CD4-positive, alpha-beta memory T cell (primary cell): ENCODE results near the gene SFRP5. TPM values are rescaled to one million over a fixed set of nuclear protein-coding genes. Genes with fewer than 3 reads are reported as not detected.

ENCODE experiments used
- CTCF ChIA-PET: fragments of 350-600 bp; sonication (Branson Sonifier 250); formaldehyde crosslinking; loops from one replicate; lab custom pipeline; 2021; ENCODE audit warnings: inconsistent platforms; ENCODE audit not compliant: partially characterized antibody; lab: Charles Lee
- POLR2A ChIA-PET: fragments of 350-600 bp; sonication (Branson Sonifier 250); formaldehyde crosslinking; loops from one replicate; lab custom pipeline; 2021; ENCODE audit not compliant: partially characterized antibody; lab: Charles Lee
- DNase-seq, 5 donors: peaks; one replicate each; pipeline versions ENCODE4 v3.0.0 to v3.0.0-alpha.2; 2020 to 2022; ENCODE audit warnings: mixed read lengths in 1 of 5
- H3K27ac ChIP-seq: one replicate; pipeline ENCODE4 v1.7.0; 2013; ENCODE audit warnings: low read depth, low read length
- H3K27me3 ChIP-seq: 2 replicates; pipeline ENCODE4 v1.7.0; 2013; ENCODE audit warnings: mild to moderate bottlenecking, low read length, moderate library complexity; ENCODE audit not compliant: insufficient read depth
- H3K36me3 ChIP-seq: 2 replicates; pipeline ENCODE4 v1.7.0; 2013; ENCODE audit warnings: mild to moderate bottlenecking, low read length, moderate library complexity; ENCODE audit not compliant: insufficient read depth
- H3K4me1 ChIP-seq: 2 replicates; pipeline ENCODE4 v1.7.0; 2013; ENCODE audit warnings: mild to moderate bottlenecking, low read length, moderate library complexity; ENCODE audit not compliant: insufficient read depth
- H3K4me3 ChIP-seq, 2 donors: one replicate each; pipeline ENCODE4 v1.7.0; 2013; ENCODE audit warnings: low read length in 2 of 2, mild to moderate bottlenecking in 1 of 2
- H3K9me3 ChIP-seq, 2 donors: one replicate each; pipeline ENCODE4 v1.7.0; 2013; ENCODE audit warnings: low read length in 2 of 2, control low read depth in 1 of 2; ENCODE audit not compliant: control insufficient read depth in 1 of 2
- H3K27ac Mint-ChIP-seq, 7 donors: one replicate each; pipeline ENCODE4 v1.8.0; 2020 to 2021; ENCODE audit warnings: mixed read lengths in 7 of 7, mild to moderate bottlenecking in 6 of 7, inconsistent platforms in 3 of 7, moderate library complexity in 3 of 7
- H3K27me3 Mint-ChIP-seq, 2 donors: one replicate each; pipeline ENCODE4 v1.8.0; 2020 to 2021; ENCODE audit warnings: mixed read lengths in 2 of 2
- H3K36me3 Mint-ChIP-seq, 2 donors: one replicate each; pipeline ENCODE4 v1.8.0; 2020 to 2021; ENCODE audit warnings: mixed read lengths in 2 of 2, inconsistent platforms in 1 of 2, mild to moderate bottlenecking in 1 of 2
- H3K4me1 Mint-ChIP-seq, 4 donors: one replicate each; pipeline ENCODE4 v1.8.0; 2020 to 2021; ENCODE audit warnings: mixed read lengths in 4 of 4, mild to moderate bottlenecking in 1 of 4
- H3K4me3 Mint-ChIP-seq, 8 donors: one replicate each; pipeline ENCODE4 v1.8.0; 2020 to 2021; ENCODE audit warnings: mixed read lengths in 8 of 8, mild to moderate bottlenecking in 7 of 8, moderate library complexity in 6 of 8, inconsistent platforms in 3 of 8
- H3K9me3 Mint-ChIP-seq, 8 donors: one replicate each; pipeline ENCODE4 v1.8.0; 2020 to 2021; ENCODE audit warnings: mixed read lengths in 8 of 8, mild to moderate bottlenecking in 5 of 8, inconsistent platforms in 3 of 8, moderate library complexity in 1 of 8
- intact Hi-C: fragments of 100-400 bp; cut with micrococcal nuclease; formaldehyde crosslinking; loops from one replicate; pipeline ENCODE4 v1.15.1; 2023
- polyA plus RNA-seq, 2 donors: library from polyadenylated mRNA; unstranded; fragments of 300-500 nt; fragmentation: Illumina TruSeq; gene quantifications; one replicate each; pipeline ENCODE4 v1.2.3, GENCODE V29; 2021
- total RNA-seq, 2 experiments: library from RNA; stranded (reverse); gene quantifications; one replicate each; pipeline ENCODE4 v1.2.3, GENCODE V29; 2021

Gene SFRP5, protein sequence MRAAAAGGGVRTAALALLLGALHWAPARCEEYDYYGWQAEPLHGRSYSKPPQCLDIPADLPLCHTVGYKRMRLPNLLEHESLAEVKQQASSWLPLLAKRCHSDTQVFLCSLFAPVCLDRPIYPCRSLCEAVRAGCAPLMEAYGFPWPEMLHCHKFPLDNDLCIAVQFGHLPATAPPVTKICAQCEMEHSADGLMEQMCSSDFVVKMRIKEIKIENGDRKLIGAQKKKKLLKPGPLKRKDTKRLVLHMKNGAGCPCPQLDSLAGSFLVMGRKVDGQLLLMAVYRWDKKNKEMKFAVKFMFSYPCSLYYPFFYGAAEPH
- total RNA-seq (not detected), polyA plus RNA-seq (not detected)

DNA sequence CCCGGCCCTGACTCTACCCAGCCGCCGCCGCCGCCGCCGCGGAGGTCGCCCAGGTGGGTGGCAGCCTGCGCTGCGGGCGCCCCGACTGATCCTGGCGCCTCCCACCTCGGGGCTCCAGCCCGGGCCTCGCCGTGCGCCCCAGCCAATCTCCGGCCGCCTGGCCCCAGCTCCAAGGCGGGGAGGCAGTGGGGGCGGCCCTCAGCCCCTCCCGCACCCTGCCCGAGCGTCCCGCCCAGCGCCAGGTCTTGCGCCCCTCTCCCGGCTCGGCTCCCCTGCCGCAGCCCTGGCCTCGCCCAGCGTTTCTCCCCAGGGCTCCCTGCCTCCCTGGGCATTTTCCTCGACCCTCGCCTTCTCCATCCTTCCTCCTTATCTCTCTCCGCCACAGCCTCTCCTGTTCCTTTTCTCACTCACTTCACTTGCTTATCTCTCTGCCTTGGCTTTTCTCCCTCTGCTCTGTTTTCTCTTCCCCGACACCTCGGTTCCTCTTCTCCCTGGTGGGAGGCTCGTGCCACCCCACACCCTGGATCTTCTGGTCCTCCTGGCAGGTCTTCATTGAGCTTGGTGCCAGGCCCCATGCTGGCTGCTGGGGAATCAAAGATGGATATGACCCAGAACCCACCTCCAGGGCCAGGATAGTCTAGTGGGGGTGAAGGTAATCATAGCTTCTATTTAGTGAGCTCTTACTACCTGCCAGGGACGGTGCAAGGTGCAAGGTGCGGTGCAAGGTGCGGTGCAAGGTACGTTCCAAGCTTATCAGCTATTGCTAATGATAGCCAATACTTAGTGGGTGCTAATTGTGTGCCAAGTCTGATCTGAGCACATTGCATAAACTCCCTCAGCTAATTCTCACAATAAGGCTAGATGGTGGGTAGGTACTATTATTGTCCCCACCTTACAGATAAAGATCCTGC is at the start of gene SFRP5:
Gene SFRP5, minus strand, starts transcription at position 87 of the 911 bp plus-strand sequence. CDS start 166 bp downstream, outside the sequence.
- H3K36me3 ChIP-seq: no peaks in the 10 kb centered on the region
- H3K27ac ChIP-seq: no peak within 1 kb of the TSS
- H3K27me3 ChIP-seq: peaks cover 9% of the 10 kb centered on the region
- H3K9me3 Mint-ChIP-seq: no peaks in the 10 kb centered on the region
- H3K4me1 Mint-ChIP-seq: peaks cover 2 to 20% (median 12%) of the 10 kb centered on the region in 4 donors
- H3K4me1 ChIP-seq: peaks cover 6% of the 10 kb centered on the region
- no peak within 1 kb of the TSS for H3K4me3 ChIP-seq
- peaks cover 0 to 1% of the 10 kb centered on the region in 2 donors for H3K36me3 Mint-ChIP-seq
- intact Hi-C loops: no loop called here
- peak within 1 kb of the TSS; percentile 40 to 86 (median 72) for H3K4me3 Mint-ChIP-seq
- peak within 1 kb of the TSS in 1 of 7 donors; percentile 79 for H3K27ac Mint-ChIP-seq
- ChIA-PET CTCF (interaction anchor here (0.8 to 1.0 kb wide), 2 partner anchors 9 to 20 kb away, joined by 3 read pairs; no protein-coding TSS in a partner anchor), POLR2A (interaction anchor here (0.7 kb wide), 1 partner anchor 23 kb away, joined by 3 read pairs; no protein-coding TSS in a partner anchor)
- H3K27me3 Mint-ChIP-seq: peaks cover 26 to 32% of the 10 kb centered on the region in 2 donors
- no peaks in the 10 kb centered on the region for H3K9me3 ChIP-seq
- DNase-seq: no peak

DNA sequence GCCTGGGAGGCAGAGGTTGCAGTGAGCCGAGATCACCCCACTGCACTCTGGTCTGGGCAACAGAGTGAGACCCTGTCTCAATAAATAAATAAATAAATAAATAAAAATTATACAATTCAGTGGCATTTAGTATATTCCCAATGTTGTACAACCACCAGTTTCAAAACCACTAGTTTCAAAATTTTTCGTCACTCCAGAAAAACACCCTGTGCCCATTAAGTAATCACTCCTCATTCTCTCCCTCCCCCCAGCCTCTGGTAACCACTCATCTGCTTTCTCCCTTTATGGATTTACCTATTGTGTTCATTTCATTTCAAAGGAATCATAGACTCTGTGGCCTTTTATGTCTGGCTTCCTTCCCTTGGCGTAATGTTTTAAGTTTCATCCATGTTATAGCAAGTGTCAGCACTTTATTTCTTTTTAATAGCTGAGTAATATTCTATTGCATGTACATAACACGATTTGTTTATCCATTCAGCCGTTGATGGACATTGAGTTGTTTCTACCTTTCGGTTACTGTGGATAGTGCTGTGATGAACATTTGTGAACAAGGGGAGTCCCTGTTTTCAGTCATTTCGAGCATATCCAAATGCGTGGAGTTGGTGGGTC is 48.4 kb upstream of the SFRP5 start:
- H3K9me3 ChIP-seq: no peaks in the 10 kb centered on the region
- intact Hi-C loops: no loop called here
- no peaks in the 10 kb centered on the region for H3K4me1 ChIP-seq
- H3K4me3 ChIP-seq: no peak overlapping the region
- CTCF ChIA-PET: interaction anchor here (1.0 kb wide), 1 partner anchor 49 kb away, joined by 3 read pairs; no protein-coding TSS in a partner anchor
- peak overlapping the region in 1 of 7 donors; percentile 15 for H3K27ac Mint-ChIP-seq
- no peaks in the 10 kb centered on the region for H3K36me3 ChIP-seq
- no peaks in the 10 kb centered on the region for H3K4me1 Mint-ChIP-seq
- no peaks in the 10 kb centered on the region for H3K27me3 ChIP-seq
- no peak overlapping the region for H3K4me3 Mint-ChIP-seq
- no peaks in the 10 kb centered on the region for H3K27me3 Mint-ChIP-seq
- no peaks in the 10 kb centered on the region for H3K36me3 Mint-ChIP-seq
- H3K27ac ChIP-seq: no peak overlapping the region
- no peak for DNase-seq
- POLR2A ChIA-PET: no interaction called here
- H3K9me3 Mint-ChIP-seq: no peaks in the 10 kb centered on the region

DNA sequence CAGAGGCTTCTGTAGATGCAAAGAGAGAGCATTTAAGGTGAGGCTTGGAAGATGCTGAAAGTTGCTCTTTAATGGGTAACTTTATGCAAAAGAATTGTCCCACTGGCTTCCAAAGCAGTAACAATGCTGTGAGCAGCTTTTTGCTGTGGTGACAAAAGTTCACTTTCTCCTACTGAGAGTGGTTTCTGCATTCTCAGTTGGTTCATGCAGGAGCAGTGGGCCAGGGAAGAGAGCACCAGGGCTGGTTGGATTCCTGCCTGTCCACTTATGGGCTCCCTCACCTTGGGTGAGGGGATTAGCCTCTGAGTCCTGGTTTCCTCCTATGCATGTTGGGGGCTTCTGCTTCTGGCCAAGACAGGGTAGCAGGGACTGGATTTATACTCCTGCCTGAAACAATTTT is 46.8 kb upstream of the SFRP5 start:
- POLR2A ChIA-PET: no interaction called here
- Histone ChIP-seq H3K9me3 (no peaks in the 10 kb centered on the region), H3K36me3 (no peaks in the 10 kb centered on the region), H3K27ac (no peak overlapping the region), H3K27me3 (no peaks in the 10 kb centered on the region), H3K4me1 (no peaks in the 10 kb centered on the region), H3K4me3 (no peak overlapping the region)
- Mint-ChIP-seq H3K9me3 (no peaks in the 10 kb centered on the region), H3K36me3 (no peaks in the 10 kb centered on the region), H3K27ac (no peak overlapping the region), H3K27me3 (no peaks in the 10 kb centered on the region), H3K4me3 (no peak overlapping the region), H3K4me1 (no peaks in the 10 kb centered on the region)
- CTCF ChIA-PET: no interaction called here
- intact Hi-C loops: no loop called here
- DNase-seq: no peak

DNA sequence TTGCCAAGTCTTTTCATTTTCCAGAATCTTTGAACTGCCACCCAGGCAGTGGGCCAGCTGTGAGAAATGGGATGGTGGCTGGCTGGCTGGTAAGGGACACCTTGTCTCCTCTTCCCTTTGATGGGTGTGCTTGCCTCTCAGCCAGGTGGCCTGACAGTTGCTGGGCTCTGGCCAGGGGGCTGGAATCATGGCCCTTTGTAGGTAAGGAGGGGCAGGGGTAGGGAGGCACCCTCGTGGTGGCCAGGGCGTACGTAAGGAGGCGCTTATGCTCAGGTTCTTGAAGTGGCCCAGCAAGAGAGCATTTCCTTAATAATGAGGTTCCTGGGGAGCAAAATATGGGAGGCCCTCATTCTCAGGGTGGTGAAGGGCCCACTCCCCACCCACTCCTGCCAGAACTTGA is 44.8 kb upstream of the SFRP5 start:
- Mint-ChIP-seq H3K27ac (no peak overlapping the region), H3K4me1 (peaks cover 0 to 4% (median 0%) of the 10 kb centered on the region in 4 donors), H3K36me3 (no peaks in the 10 kb centered on the region), H3K27me3 (no peaks in the 10 kb centered on the region), H3K9me3 (no peaks in the 10 kb centered on the region), H3K4me3 (no peak overlapping the region)
- Histone ChIP-seq H3K27me3 (no peaks in the 10 kb centered on the region), H3K4me3 (no peak overlapping the region), H3K9me3 (no peaks in the 10 kb centered on the region), H3K36me3 (no peaks in the 10 kb centered on the region), H3K27ac (no peak overlapping the region), H3K4me1 (no peaks in the 10 kb centered on the region)
- ChIA-PET CTCF (no interaction called here), POLR2A (no interaction called here)
- DNase-seq: no peak
- intact Hi-C loops: no loop called here

DNA sequence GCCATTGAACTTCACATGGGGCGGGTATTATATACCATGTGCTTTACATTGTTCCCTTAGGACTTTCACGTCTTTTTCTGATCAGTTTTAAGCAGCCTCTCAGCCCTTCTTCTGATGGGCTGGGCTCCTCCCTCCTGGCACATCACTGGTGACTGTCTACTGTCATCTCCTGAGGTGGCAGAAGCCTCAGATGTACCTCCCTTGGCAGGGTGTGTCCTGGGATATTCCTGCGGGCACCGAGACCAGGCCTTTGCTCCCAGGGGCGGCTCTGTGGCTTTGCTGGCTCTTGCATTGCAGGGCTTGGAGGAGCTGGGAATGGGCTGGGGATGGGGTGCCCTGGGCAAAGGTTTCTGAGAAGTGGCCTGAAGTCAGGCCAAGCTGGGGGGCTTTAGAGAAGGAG is 43.2 kb upstream of the SFRP5 start:
- POLR2A ChIA-PET: no interaction called here
- Mint-ChIP-seq H3K27ac (no peak overlapping the region), H3K4me1 (peaks cover 0 to 4% (median 0%) of the 10 kb centered on the region in 4 donors), H3K9me3 (no peaks in the 10 kb centered on the region), H3K4me3 (no peak overlapping the region), H3K27me3 (no peaks in the 10 kb centered on the region), H3K36me3 (no peaks in the 10 kb centered on the region)
- no peaks in the 10 kb centered on the region for H3K36me3 ChIP-seq
- no peak overlapping the region for H3K27ac ChIP-seq
- CTCF ChIA-PET: no interaction called here
- intact Hi-C loops: no loop called here
- H3K9me3 ChIP-seq: no peaks in the 10 kb centered on the region
- H3K4me1 ChIP-seq: no peaks in the 10 kb centered on the region
- no peaks in the 10 kb centered on the region for H3K27me3 ChIP-seq
- no peak overlapping the region for H3K4me3 ChIP-seq
- DNase-seq: no peak

DNA sequence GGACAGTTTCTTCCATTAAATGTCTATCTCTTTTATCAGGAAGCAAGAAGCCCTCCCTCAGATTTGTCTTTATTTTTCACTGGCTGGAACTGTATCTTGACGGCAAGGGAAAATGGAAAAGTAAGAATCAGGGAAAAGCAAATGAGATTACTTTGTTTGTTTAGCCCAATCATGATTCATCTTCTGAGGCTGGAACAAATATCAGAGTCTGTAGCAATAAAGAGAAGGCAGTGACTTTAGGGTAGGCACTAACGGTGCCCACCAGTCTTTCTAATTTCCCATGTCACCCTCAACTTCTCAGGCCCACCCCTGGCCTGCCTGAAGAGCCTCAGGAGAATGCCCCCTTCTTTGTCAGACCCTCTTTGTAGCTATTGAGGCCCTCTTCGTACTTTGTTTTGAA is 41.5 kb upstream of the SFRP5 start:
- Histone ChIP-seq H3K4me3 (no peak overlapping the region), H3K36me3 (no peaks in the 10 kb centered on the region), H3K27ac (no peak overlapping the region), H3K27me3 (no peaks in the 10 kb centered on the region), H3K4me1 (no peaks in the 10 kb centered on the region), H3K9me3 (no peaks in the 10 kb centered on the region)
- no peaks in the 10 kb centered on the region for H3K9me3 Mint-ChIP-seq
- DNase-seq: no peak
- no peaks in the 10 kb centered on the region for H3K27me3 Mint-ChIP-seq
- H3K4me3 Mint-ChIP-seq: no peak overlapping the region
- H3K4me1 Mint-ChIP-seq: peaks cover 0 to 4% (median 0%) of the 10 kb centered on the region in 4 donors
- intact Hi-C loops: no loop called here
- ChIA-PET CTCF (interaction anchor here (1.8 kb wide), 1 partner anchor 21 kb away, joined by 4 read pairs; no protein-coding TSS in a partner anchor), POLR2A (no interaction called here)
- H3K27ac Mint-ChIP-seq: no peak overlapping the region
- H3K36me3 Mint-ChIP-seq: no peaks in the 10 kb centered on the region

DNA sequence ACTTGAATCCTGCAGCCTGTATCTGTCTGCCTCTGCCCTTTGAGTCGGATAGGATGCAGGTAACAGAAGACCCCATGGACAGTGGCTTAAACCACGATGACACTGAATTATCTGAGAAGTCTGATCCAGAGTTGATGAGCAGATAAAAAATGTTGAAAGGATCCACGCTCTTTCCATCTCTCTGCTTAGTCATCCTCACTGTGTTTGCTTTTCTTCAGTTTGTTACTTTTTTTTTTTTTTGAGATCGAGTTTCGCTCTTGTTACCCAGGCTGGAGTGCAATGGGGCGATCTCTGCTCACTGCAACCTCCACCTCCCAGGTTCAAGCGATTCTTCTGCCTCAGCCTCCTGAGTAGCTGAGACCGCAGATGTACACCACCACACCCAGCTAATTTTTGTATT is 40.9 kb upstream of the SFRP5 start:
- intact Hi-C loops: no loop called here
- H3K36me3 ChIP-seq: no peaks in the 10 kb centered on the region
- H3K36me3 Mint-ChIP-seq: no peaks in the 10 kb centered on the region
- H3K27ac Mint-ChIP-seq: no peak overlapping the region
- H3K27ac ChIP-seq: no peak overlapping the region
- no peaks in the 10 kb centered on the region for H3K27me3 Mint-ChIP-seq
- peaks cover 0 to 4% (median 0%) of the 10 kb centered on the region in 4 donors for H3K4me1 Mint-ChIP-seq
- no peaks in the 10 kb centered on the region for H3K27me3 ChIP-seq
- ChIA-PET POLR2A (no interaction called here), CTCF (interaction anchor here (1.8 kb wide), 1 partner anchor 21 kb away, joined by 4 read pairs; no protein-coding TSS in a partner anchor)
- no peak for DNase-seq
- H3K4me3 Mint-ChIP-seq: no peak overlapping the region
- H3K9me3 ChIP-seq: no peaks in the 10 kb centered on the region
- no peaks in the 10 kb centered on the region for H3K4me1 ChIP-seq
- H3K9me3 Mint-ChIP-seq: no peaks in the 10 kb centered on the region
- H3K4me3 ChIP-seq: no peak overlapping the region
